DMS79 treated with DMSO at 0.1 percent for 48 hours (cell line): ENCODE results near the gene NAA15.
"Not testable (repeated sequence)": the region's sequence is repeated elsewhere in the genome, so short reads cannot be mapped to it uniquely, and the experiment has no call there.

ENCODE experiments used
- DNase-seq: peaks from one replicate; lab custom pipeline; 2025; lab: John Stamatoyannopoulos, UW

Gene NAA15

DNA sequence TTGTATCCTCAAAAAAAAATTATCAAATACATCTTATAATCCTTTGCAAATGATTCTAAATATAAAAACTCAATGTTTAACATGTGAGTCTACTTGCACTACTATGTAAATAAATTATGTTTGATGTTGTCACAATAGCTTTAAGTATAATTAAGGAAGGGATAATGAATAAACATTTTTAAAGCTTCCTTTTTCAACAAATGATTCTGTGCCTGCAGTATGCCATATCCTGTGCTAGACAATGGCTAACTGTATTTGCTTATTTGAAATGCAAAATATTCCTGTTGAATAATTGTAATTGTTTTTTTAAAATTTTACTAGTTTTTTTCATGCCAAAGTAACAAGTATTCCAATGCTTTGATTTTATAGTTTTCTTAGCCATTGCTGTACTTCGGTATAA lies 60.0 kb downstream of the NAA15 start:
- no peak for DNase-seq

DNA sequence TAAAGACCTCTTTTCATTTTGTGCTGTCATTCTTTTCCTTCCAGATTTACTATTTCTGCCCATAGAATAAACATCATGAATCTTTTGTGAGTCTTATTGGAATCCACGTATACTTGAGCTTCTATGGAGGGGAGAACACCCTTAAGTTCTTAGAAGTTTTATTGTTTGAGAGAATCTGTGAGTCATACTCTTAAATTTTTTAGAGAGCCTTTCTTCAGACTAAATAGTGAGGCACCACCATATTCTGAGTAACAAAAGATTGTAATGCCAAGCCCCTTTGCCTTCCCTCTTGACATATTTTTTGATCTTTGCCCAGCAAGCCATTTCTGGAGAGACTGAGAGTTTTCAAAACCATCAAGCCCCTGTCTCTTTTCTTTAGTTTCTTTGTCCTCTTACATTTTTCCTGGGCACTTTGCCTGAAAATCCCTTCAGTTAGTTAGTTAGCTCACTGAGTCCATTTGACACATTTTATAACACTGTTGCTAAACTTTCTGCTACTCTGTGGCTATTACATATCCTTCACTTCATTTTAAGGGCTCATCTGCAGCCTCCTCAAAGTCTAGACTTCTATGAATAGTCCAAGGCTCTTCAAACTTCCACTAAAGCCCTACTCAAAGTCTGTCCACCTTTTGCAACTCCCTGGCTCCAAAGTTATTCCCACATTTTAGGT lies 66.3 kb downstream of the NAA15 start:
- no peak for DNase-seq

DNA sequence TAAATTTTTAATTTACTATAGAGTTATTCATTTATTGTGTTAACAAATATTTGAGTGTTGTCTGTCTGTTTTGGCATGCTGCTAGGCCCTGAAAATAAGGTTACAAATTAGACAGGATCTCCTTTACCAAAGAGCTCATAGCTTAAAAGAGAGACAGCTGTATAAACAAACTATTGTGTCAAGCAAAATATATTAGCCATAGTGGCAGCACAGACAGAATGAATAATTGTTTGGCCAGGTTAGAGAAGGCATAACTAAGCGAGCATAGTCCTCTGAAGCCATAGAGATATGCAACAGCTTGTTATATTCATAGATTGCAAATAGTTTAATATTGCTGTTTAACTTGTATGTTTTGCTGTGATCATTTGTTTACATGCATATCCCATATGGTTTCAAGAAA lies 67.7 kb downstream of the NAA15 start:
- DNase-seq: no peak

DNA sequence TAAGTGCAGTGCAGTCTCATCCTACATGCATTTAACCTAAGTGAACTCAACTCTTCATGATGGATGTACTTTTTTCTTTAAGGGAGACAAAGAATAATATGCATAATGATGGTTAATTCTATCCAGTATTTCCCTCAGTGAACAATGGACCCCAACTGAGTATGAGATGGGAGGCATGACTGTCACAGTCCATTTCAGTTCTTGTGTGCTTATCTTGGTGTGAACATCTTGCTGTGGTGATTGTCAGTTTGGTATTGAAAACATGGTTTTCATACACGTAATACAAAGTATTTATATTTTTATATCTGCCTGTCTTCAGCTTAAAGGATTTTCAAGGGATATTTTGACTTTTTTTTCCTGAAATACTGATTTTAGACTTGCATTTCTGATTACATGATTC lies 72.9 kb downstream of the NAA15 start:
- no peak for DNase-seq

DNA sequence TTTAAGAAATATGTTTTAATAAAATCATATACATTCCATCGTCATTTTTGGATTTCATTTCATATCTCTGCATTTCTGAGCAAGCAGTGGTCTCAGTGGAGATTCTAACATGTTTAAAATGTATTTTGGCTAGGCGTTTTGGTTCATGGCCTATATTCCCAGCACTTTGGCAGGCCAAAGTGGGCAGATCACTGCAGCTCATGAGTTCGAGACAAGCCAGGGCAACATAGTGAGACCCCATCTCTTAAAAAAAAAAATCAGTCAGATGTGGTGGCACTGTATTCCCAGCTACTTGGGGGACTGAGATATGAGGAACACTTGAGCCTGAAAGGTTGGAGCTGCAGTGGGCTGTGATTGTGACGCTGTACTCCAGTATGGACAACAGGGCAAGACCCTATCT lies 85.1 kb downstream of the NAA15 start:
- no peak for DNase-seq

DNA sequence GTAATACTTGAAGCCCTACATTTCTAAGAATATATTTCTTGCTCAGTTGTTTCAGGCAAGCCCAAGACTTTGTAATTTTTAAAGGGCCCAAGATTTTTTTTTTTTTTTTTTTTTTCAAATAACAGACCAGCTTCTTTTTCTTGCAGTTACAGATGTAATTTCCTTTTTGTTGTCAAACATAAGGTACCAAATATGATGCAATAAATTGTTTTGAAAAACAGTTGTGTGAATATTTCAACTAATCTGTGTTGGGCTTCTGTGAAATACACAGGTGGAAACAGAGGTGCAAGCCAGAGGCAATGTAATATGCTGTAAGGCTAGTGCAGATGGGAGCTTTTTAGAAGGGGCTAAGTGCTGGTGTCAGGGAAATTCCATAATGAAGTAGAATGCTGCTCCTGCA lies 87.8 kb downstream of the NAA15 start:
- no peak for DNase-seq

DNA sequence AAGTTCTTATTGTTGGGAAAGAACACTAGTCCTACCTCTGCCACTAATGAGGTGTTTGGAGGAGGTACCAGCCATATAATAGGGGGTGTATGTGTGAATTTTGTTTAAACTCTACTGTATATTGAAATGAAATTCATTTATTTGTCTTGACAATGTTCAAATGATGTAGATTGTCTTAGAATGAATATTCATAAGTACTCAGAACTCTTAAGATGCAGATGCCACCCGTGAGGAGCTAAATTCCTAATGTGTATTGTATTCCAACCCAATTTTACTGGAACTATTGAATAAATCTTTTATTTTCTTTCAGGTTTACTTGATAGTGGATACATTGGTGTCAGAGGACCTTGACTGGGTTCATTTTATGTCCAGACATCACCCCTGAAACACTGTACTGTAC lies 88.7 kb downstream of the NAA15 start:
- no peak for DNase-seq

DNA sequence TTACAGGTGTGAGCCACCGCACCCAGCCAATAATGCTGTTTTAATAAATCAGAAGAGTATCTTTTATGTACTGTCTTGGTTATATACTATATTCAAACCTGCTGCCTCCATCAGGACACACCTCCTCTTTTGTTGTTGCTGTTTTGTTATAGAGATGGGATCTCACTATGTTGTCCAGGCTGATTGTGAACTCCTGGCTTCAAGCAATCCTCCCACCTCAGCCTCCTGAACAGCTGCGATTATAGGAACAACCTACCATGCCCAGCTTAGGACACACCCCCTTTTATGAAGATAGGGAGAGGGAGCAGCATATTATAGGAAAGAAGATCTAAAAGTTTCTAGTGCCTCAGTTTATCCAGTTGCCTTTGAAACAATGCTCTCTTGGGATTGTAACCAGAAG lies 90.4 kb downstream of the NAA15 start:
- no peak for DNase-seq

DNA sequence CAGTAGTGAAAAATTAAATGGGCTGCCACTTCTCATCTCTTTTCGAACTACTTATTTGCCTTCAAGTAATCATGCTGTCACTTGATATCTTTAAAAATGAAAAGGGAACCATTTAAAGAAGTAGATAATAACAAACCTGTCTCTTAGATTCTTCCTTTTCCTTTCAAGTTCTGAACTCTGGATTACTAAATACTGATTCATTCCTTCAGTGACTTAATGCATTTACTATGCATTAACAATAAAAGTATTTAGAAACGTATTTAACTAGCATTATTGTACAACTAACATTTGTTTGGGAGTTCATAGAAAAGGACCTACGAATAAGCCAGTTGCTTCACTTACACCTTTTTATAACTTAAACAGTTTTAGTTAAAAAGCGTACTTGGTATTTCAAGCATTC lies 91.5 kb downstream of the NAA15 start:
- DNase-seq: no peak

DNA sequence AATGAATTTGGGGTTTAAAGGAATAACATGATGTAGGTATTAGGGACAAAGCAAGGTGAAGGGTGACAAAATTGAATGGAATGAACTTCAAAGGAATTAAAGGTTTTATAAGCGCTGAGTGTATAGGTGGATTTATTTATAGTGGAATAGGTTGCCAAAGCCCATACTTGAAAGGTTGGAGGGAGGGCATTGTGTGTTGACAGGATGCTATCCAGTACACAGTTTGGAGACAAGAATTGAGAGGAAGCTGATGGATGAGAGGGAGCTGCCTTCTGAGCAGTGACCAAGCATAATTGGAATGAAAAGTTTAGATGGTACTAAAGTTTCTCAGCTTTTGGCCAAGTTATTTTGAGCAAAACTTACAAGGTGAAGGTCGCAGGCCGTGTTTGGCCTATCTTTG lies 100.1 kb downstream of the NAA15 start:
- no peak for DNase-seq

DNA sequence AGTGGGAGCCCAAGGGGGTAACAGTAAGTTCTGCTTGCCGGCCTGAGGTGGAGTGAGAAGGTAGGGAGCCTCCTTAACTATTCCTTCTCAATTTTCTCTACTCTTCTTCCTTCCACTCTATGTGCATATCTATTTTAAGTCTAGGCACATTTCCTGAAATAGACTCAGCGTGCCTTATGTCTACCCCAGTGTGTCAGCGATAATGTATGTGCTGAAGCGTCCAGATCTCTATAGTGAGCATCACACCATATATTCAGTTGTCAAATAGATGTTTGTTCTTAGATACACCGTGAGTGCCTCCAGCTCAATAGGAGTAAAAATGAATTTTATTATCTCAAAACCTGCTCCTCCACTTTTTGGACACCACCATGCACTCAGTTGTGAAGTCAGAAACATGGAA lies 101.1 kb downstream of the NAA15 start:
- no peak for DNase-seq

DNA sequence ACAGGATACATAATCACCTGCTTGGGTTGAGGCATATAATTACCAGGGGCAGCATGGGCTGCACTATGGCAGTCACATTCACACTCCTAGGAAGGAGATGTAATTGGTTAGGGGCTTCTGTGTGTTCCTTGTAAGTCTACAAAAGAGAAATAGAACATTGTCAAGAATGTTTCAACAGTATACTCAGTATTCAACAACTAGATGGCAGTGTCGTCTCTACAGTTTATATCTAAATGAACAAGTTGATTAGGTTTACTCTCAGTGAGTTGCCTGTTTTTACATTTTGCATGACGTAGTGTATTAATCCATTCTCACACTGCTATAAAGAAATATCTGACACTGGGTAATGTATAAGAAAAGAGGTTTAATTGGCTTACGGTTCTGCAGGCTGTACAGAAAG lies 102.2 kb downstream of the NAA15 start:
- no peak for DNase-seq

DNA sequence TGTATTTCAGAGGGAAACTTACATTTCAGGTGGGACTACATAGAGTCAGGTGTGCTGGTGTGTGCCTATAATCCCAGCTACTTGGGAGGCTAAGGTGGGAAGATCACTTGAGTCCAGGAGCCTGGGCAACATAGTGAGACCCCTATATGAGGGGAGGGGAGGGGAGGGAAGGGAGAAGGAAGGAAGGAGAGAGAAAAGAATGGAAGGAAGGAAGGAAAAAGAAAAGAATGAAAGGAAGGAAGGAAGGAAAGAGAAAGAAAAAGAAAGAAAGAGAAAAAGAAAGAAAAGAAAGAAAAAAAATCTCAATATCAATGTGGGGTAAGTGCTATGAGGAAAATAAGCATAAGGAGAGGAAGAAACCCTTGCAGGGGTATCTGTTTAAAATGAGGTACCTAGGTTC lies 109.0 kb downstream of the NAA15 start:
- no peak for DNase-seq

DNA sequence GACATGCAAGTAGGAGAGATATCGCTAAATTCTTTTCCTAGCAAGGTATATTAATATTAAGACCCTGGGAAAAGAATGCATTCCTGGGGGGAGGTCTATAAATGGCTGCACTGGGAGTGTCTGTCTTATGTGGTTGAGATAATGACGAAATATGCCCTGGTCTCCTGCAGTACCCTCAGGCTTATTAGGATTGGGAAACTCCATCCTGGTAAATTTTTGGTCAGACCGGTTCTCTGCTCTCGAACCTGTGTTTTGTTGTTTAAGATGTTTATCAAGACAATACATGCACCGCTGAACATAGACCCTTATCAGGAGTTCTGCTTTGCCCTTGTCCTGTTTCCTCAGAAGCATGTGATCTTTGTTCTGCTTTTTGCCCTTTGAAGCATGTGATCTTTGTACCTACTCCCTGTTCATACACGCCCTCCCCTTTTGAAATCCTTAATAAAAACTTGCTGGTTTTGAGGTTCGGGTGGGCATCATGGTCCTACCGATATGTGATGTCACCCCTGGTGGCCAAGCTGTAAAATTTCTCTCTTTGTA lies 113.4 kb downstream of the NAA15 start:
- not testable (repeated sequence) for DNase-seq

DNA sequence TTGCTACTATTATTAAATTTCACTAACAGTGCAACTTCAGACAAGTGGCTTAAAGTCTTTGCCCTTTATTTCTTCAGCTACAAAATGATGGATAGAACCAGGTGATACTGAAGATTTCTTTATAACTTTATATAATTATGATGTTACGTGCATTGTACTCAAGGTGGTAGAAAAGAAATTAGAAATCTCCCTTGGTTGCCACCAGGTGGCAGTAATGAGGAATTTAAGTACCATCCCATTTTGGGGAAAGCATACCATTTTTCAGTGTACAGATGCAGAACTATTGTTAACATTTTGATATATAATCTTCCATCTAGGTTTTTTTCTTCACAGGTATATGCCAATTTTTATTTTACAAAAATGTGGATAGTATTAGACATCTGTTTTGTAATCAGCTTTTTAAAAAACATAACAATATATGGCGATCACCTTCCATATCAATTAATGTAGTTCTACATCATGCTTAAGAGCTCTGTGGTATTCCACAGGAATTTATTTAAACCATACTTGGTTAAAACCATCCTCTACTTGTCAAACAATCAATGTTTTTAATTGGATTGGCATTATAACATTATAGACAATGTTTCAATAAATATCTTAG lies 114.9 kb downstream of the NAA15 start:
- no peak for DNase-seq

DNA sequence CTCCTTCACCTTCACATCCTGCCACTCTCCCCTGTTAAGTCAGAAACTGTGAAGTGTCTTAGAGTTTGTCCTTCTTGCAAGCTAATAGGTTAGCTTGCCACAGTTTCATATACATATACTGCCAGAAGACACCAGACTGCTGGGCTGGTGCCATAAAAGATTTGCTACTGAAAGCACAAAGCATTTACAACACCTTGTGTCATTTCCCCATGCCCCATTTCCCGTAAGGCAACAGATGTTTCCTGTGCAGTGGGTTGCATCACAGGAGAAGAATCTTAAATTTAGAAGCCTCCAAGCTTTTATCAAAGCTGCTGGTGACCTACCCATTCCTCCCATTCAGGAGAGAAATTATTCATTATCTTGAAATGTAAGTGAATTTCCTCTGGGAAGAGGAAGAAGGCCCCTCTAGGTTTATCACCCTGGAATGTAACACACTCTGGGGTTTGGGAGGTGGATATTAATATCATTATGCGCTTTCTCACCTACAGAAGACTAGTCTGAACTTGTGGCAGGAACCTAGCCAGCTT lies 118.1 kb downstream of the NAA15 start:
- DNase-seq: no peak

DNA sequence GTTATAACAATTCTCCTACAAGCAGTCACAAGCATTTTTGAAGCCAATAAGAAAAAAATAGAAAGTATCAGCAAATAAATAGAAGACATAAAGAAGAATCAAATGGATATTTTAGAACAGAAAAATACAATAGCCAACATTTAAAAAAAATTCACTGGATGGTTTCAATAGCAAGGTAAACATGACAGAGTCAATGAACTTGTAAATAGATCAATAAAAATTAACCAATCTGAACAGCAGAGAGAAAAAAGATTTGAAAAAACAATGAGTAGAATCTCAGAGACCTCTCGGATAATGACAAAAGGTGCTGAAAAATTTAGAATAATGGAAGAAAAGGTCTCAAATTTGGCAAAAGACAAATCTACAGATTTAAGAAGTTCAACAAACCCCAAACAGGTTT lies 119.3 kb downstream of the NAA15 start:
- DNase-seq: no peak

DNA sequence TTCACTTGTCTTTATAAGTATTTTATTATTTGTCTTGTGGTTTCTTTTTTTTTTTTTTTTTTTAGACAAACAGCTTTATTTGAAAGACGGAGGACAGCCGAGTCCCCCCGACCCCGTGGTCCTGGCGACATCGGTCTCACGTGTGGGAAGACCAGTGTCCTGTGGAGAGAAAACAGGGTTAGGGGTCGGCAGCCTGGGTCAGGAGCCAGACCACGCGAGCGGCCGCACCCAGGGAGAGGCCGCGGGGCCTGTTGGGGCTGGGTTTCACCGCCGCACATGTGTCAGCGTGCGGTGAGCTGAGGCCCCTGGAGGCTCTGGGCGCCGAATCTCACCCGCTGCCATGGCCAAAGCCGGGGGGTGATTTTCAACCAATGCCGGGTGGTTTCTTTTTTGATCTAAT lies 134.8 kb downstream of the NAA15 start:
- DNase-seq: no peak

DNA sequence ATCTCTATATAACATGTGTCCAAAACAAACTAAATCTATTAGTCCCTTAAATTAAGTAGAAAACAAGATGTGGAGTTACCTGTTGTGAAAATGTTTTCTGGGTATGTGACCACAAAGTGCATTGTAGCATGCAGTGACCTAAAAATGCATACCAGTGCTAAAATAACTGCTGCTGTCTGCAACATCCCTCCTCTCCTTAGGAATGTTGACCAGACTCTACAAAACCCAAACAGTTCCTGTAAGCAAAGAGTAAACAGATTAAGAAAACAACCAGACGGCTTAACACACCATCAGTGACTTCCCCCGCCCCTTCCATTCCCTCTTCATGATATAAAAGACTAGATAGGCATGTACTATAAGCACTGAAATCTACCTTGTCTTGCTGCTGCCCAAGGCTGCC lies 136.8 kb downstream of the NAA15 start:
- no peak for DNase-seq

DNA sequence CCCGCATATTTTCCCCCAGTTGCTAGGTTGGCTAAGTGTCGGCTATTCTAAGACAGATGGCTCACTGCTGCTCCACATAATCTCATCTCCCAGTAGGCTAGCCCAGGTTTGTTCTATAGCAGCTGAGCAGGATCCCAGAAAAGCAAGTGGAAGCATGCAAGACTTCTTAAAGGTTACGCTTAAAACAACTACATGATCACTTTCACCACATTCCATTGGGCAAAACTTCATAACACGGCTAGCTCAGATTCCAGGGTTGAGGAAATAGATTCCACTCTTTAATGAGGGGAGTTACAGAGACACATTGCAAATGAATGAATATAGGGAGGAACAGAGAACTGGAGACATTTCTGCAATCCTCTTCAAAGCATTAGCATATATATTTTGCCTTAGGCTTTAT lies 139.7 kb downstream of the NAA15 start:
- DNase-seq: no peak

DNA sequence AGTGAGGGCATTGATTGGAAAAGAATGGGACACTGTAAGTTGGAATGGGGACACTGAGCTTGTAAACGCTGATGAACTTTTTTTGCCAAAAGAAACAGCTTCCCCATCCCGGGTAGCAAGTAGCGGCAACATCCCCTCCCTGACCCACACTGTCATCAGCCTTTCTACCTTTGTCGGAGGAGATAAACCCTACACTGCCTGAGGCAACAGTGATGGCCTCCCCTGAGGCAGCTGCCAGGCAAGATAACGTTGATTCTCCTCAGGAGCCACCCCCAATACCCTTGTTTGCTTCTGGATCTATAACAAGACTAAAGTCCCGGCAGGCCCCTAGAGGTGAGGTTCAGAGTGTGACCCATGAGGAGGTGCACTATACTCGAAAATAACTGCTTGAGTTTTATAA lies 142.4 kb downstream of the NAA15 start:
- no peak for DNase-seq

DNA sequence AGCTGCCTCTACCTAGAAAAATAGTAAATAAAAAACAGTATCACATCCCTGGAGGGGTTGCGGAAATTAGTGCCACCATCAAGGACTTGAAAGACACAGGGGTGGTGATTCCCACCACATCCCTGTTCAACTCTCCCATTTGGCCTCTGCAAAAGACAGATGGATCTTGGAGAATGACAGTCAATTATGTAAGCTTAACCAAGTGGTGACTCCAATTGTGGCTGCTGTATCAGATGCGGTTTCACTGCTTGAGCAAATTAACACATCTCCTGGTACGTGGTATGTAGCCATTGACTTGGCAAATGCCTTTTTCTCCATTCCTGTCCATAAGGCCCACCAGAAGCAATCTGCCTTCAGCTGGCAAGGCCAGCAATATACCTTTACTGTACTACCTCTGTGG lies 143.6 kb downstream of the NAA15 start:
- not testable (repeated sequence) for DNase-seq

DNA sequence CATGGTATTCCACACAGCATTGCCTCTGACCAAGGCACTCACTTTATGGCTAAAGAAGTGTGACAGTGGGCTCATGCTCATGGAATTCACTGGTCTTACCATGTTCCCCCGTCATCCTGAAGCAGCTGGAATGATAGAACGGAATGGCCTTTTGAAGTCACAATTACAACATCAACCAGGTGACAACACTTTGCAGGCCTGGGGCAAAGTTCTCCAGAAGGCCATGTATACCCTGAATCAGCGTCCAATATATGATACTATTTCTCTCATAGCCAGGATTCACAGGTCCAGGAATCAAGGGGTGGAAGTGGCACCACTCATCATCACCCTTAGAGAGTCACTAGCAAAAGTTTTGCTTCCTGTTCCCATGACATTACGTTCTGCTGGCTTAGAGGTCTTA lies 145.8 kb downstream of the NAA15 start:
- DNase-seq: not testable (repeated sequence)

DNA sequence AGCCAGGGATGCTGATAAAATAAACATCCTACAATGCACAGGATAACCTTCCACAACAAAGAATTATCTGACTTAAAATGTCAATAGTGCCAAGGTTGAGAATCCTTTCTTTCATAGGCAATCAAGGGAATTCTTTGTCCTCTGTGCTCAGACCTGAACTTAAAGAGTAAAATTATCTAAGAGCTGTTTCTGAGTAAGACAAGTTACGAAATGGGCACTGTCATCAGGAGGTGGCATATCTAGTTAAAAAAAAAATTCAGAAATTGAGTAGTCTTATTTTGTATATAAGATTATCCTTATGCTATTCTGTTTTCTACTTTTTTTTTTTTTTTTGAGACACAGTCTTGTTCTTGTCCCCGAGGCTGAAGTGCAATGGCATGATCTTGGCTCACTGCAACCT lies 149.3 kb downstream of the NAA15 start:
- DNase-seq: no peak
